Activated CD4-positive, alpha-beta T cell treated with anti-CD3 and anti-CD28 coated beads for 1 hour (primary cell): ENCODE data around the gene SUMO1.
"Not testable (repeated sequence)": the region's sequence is repeated elsewhere in the genome, so short reads cannot be mapped to it uniquely, and the experiment has no call there.

ENCODE experiments used
- DNase-seq: peaks from one replicate; pipeline ENCODE4 v3.0.0-alpha.2; 2020

SUMO1 gene

DNA sequence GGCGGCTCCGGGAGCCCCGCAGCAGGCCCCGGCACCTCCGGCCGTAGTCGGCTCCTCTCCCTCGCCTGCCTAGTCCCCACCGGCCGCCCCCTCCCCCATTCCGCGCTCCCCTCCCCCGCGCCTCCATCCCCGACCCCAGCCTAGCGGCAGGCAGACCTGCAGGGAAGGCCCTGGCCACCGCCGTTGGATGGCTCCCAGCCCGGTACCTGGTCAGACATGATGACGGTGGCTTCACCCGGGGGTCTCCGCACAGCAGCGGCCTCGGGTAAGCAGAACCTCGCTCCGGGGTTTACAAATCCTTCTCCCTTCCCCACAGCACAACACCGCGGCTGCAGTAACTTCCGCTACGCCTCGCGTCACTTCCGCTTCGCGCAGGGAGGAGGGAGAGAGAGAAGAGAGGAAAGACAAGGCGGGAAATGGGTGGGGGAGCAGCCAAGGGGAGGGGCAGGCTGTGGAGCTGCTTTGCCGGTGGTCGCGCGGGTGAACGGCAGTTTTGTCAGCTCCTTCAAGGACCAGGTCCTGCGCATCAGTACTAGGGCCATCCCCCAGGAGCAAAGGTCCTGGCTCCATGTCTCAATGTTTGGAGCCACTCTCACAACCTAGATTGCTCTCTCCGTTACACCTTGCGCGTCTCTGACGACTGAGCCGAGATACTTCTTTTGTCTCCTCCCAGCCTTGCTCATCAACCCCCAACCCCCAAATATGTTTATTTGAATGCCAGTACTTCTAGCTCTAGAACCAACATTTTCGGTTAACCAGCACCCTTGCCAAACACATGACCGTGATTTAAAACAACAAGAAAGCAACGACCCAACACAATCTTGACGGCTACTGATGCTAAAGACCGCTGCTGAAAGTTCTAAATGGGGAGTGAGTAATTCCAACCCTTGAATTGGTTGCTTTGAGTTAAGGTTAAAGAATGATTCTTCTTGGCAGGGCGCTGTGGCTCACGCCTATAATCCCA lies at the start of gene SUMO1:
SUMO1 (minus strand) TSS at position 364 of the 964 bp plus-strand sequence; CDS start at position 218, 146 bp downstream.
- peak; percentile 86 for DNase-seq

DNA sequence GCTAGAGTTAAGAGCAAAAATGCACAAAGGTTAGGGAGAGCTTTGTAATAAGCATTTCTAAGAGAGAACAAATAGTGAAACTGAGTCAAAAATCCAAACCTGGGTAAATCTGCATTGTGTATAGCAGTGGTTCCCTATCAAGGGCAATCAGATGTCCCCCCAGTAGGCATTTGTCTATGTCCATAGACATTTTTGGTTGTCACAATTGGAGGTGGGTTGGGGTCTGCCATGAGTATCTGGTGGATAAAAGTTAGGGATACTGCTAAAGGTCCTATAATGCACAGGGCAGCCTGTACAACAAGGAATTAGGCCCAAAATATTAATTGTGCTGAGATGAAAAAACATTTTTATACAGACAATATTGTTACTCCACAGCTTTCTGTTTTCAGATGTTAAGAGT lies 48.2 kb upstream of the SUMO1 start:
- DNase-seq: no peak

DNA sequence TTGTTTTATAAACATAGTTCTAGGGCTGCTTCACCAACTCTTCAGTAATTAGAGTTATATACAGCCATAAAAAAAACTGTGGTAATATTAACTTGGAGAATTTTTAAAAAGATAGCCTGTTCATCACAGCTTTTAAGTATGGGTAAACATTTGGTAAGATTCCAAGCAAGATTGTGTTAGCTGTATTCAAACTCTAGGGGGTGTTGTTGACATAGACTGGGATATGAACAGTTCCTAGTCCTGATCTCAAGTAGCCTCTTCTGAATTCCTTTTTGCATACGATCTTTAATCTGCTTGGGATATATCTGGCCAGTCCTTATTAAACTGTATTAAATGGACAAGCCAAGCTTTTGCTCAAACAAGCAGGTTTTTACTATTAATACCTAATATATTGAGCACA lies 40.5 kb upstream of the SUMO1 start:
- no peak for DNase-seq

DNA sequence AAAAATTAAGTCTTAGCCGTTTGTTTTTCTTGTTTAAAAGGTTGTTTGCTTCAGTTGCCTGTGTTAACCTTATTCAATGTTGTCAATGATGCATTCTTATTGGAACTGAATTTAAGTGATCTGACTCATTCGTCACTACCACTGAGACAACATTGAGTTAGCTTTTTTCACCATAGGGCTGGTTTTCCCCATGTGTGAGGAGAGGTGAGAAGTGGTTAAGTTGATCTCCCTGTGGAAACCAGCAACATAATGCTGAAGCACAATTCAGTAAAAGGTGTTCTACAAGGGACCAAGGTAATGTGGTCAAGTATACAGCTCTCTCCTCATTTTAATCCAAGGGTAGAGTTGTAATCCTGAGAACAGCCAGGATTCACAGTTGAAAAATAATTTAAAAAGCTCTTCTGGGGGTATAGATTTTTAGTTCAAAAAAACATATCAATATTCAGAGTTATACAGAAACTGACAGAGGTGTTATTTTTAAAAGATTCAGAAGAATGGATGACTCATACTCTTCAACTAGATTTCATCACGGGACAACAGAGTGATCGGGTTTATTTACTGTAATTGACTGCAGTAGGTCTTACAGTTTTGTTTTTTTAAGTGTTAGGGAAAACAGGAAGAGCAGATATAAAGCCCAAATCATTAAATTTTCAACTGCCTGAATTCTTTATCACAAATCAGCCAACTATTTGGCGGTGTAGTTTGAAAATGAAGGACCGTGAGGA lies 39.8 kb upstream of the SUMO1 start:
- no peak for DNase-seq

DNA sequence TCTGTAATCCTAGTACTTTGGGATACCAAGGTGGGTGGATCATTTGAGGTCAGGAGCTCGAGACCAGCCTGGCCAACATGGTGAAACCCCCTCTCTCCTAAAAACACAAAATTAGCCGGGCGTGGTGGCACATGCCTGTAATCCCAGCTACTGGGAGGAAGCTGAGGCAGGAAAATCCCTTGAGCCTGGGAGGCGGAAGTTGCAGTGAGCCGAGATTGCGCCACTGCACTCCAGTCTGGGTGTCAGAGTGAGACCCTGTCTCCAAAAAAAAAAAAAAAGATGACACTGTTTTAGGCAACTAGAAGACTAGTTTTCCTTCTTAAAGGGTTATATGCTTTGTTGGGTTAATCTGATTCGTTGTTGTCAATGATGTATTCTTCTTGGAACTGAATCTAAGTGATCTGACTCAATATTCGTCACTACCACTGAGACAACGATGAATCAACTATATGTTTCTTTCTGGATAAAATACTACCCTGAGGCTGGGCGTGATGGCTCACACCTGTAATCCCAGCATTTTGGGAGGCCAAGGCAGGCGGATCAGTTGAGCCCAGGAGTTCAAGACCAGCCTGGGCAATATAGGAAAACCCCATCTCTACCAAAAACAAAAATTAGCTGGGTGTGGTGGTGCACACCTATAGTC lies 37.8 kb upstream of the SUMO1 start:
- DNase-seq: not testable (repeated sequence)

DNA sequence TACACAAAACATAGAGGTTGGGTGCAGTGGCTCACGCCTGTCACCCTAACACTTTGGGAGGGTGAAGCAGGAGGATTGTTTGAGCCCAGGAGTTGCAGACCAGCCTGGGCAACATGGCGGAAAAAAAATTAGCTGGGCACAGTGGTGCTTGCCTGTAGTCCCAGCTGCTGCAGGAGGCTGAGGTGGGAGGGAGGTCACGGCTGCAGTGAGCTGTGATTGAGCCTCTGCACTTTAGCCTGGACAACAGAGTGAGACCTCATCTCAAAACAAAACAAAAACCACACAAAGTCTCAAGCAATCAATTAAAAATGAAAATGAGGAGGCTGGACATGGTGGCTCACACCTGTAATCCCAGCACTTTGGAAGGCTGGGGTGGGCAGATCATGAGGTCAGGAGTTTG lies 32.1 kb upstream of the SUMO1 start:
- DNase-seq: no peak

DNA sequence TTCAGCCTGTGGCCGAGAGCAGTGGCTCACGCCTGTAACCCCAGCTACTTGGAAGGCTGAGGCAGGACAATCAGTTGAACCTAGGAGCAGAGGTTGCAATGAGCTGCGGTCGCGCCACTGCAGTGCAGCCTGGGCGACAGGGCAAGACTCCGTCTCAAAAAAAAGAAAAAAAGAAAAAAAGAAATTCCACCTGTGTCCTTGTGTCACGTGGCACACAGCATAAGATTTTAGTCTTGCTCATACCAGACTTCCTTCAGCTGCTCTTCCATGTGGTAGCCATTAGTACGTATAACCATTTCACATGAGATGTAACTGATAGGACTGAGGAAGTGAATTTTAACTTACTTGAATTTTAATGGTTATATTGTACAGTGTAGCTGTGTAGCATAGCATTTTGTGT lies 31.2 kb upstream of the SUMO1 start:
- no peak for DNase-seq

DNA sequence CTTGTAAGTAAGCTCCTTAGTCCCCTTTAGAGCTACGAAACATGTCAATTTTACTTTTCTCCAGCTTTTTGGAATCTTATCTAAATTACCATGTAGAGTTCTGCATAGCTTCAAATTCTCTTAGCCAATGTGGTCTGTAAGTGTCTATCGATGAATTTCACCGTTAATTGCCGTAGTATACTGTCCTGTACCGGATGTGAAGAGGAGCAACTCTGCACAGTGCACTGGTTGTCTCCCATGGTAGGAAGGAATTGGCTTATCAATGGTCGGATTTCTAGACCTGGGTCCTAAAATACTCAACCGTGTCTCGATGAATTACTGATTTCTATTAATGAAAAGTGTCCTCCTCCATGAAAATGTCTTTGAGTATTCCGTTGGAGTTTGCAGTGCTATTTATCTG lies 29.1 kb upstream of the SUMO1 start:
- no peak for DNase-seq

DNA sequence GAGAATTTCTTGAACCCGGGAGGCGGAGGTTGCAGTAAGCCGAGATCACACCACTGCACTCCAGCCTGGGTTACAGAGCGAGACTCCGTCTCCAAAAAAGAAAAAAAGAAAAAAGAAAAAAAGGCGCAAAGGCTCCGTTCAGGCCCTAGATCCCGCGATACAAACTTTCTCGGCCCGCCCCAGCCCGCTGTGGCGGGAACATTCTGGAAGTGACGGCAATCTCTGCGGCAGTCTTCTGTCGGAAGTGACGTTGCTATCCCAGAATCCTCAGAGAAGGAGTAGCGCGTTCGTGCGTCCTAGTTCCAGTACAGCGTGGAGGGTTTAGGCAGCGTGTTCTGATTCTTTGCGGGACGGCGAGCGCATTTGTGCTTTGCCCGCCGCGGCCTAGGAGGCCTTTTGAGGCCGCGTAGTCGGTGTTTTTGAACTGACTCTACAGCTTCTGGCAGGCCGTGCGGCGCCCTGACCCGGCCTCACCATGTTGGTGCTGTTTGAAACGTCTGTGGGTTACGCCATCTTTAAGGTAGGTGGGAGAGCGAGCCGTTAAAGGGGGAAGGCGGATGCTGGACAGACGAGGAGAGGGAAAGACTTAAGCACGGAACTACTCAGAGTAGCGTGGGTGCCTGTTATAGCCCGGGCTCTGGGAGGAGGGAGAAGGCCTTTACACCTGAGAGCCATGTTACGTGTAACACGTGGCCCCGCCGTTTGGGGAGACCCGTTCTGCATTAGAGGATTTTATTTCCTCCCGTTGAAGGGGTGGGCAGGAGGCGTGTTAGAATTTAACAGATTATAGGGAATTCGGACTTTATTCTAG lies 27.3 kb upstream of the SUMO1 start, which contains the start of gene NOP58:
NOP58 (plus strand) TSS at position 297 of the 811 bp plus-strand sequence; CDS start at position 476, 179 bp downstream.
- peak; percentile 82 for DNase-seq

DNA sequence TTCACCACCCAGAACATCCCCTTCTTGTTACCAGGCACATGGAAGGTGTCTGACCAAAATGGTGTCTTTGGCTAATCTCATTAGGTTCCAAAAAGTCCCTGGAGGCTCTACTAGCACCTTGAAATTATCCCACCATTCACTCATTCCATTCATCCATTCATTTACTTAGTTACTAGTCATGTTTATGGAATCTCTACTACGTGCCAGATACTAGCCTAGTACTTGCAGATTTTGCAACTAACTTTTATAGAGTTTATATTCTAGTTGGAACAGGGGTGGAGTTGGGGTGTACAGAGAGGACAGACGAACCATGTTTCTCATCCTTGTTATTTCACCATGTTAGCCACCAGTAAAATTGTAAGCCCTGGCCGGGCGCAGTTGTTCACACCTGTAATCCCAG lies 23.1 kb upstream of the SUMO1 start:
- no peak for DNase-seq

DNA sequence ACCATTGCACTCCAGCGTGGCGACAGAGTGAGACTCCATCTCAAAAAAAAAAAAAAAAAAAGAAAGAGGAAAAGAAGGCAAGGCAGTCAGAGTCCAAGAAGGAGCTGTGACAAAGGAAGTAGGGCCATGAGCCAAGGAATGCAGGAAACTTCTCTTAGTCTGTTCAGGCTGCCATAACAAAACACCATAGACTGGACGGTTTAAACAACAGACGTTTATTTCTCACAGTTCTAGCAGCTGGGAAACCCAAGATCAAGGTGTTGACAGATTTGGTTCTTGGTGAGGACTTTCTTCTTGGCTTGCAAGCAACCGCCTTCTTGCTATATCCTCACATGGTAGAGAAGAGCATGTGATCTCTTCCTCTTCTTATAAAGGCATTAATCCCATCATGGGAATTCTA lies 13.1 kb upstream of the SUMO1 start:
- no peak for DNase-seq

DNA sequence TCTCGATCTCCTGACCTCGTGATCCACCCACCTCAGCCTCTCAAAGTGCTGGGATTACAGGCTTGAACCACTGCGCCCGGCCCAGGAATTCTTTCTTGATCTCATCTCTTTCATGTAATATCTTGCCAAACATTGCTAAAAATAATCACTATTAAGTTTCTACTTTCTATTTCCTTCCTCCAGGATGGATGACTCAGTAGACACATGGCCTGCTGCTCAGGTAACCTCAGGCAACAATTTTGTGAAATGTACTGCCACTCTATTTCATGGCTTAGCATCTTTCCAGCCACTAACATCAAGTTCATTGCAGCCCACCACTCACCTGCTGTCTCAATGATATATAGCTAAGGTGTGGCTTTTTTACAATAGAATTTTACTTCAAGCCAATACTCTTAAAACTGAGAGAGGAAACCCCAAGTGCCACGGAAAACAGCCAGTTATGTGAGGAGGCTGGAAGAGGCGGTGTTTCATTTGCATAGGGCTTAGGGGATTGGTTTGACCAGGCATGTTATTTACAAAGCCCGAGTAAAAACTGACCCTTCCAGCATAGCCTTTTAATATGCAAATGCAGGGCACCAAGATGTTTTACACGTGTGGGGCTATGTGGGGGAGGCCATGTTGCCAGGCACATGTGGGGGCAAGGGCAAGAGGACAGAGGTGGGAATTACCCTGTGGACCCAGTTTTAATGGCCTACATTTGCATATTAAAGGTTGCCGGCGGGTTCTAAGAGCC lies 11.3 kb upstream of the SUMO1 start:
- no peak for DNase-seq

DNA sequence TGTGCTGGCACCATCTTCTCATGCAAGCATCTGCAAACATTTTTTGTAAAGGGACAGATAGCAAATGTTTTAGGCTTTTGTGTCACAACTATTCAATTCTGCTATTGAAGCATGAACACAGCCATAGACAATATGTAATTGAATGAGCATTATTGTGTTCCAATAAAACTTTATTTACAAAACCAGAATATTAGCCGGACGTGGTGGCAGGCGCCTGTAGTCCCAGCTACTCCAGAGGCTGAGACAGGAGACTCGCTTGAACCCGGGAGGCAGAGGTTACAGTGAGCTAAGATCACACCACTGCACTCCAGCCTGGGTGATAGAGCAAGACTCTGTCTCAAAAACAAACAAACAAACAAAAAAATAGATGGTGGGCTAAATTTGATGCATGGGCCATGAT lies 9.3 kb upstream of the SUMO1 start:
- not testable (repeated sequence) for DNase-seq

DNA sequence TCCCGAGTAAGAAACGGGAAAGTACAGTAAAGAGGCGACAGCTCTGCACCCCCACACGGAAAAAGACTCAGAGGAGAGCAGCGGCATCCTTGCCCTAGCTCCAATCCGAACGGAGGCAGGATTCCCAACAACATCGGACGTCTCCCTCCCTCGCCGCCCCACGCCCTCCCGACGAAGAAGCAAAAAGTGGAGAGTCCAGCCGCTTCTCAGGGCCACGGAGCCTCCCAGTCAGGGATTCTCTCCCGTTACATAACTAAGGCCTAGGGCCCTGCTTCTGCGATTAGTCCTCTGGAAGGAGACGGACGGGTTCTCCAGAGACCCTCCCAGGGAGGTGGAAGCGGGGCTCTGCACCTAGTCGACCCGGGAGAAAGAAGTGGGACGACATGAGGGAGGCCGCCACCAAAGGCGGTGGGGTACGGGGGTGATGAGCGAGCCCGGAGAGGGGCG lies 587 bp downstream of the SUMO1 start:
- DNase-seq: no peak

DNA sequence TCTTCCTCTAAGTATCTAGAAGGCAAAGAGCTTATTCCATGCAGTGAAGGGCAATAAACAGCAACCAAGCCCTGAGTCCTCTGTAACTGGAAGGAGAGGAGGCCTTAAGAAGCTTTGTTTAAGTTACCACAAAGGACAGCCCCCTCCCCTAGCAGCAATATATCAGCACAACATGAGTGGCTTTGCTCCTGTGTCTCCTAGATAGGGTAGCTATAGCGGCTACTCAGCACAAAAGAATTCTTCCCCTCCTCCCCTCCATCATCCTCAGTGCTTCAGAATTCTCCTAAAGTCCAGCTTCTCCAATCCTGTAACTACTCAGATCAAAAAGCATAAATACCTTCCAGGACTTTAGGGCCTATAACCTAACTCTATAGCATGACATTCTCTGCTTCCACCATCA lies 16.5 kb downstream of the SUMO1 start:
- DNase-seq: no peak

DNA sequence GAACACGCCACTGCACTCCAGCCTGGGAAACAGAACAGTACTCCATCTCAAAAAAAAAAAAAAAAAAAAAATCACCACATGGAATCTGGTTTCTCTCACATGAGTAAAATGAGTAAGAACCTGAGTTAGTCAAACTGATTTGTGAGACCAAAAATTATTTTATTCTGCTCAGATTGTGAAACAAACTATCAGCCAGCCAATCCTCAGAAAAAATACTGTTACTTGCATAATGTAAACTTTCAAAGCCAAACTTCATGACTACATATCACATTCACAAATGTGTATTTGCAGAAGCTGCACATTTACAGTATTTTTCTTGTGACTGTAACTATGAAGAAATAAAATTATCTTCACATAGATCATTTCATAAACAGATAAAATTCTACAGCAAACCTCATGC lies 23.2 kb downstream of the SUMO1 start:
- no peak for DNase-seq

DNA sequence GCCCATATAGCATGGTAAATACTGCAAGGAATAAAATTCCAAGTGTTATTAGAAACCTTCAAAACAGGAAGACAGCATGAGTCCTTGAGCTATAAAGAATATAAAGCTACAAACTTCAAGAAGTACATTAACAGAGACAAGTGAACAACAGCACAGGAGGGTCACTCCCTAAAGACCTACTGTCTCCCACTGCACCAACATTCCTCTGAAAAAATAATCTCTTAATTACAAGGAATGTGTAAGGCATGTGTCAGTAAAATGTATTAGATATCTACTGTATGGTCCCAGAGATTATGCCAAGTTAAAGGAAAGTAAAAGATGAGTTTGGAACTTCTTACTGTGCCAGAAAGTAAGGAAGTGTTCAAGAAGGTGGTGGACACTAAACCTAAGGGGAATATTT lies 29.9 kb downstream of the SUMO1 start:
- no peak for DNase-seq

DNA sequence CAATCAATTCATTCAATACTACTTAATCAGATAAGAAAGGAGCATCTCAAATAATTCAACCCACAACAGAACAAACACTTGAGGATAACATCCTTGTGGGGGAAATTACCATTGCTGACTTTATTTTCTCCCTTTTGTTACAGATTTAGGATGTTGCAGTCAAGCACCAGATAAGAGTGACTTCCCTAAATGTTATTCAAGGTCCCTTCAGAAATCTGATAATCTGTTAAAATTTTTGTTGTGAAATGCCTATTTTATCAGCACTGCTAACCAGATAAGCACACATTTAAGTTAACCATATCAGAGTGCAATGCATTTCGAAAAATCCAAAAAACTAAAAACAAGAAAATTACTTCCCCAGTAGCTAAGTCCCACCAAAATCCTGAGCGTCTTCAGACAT lies 33.5 kb downstream of the SUMO1 start:
- no peak for DNase-seq

DNA sequence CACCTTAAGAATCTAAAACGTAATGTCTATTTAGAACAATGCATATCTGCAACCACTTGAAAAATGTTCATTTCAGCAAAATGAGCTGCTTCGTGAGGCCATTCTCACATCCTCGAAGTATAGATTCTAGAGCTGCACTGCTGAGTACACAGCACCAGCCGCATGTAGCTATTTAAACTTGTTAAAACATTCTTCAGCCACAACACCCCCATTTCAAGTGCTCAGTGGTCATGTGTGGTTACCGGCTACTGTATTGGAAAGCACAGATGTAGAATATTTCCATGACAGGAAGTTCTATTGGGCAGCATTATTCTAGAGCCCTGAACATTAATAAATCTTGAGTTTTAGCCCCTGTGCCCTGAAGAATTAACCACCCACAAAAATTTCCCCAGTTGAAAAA lies 35.0 kb downstream of the SUMO1 start:
- DNase-seq: no peak

DNA sequence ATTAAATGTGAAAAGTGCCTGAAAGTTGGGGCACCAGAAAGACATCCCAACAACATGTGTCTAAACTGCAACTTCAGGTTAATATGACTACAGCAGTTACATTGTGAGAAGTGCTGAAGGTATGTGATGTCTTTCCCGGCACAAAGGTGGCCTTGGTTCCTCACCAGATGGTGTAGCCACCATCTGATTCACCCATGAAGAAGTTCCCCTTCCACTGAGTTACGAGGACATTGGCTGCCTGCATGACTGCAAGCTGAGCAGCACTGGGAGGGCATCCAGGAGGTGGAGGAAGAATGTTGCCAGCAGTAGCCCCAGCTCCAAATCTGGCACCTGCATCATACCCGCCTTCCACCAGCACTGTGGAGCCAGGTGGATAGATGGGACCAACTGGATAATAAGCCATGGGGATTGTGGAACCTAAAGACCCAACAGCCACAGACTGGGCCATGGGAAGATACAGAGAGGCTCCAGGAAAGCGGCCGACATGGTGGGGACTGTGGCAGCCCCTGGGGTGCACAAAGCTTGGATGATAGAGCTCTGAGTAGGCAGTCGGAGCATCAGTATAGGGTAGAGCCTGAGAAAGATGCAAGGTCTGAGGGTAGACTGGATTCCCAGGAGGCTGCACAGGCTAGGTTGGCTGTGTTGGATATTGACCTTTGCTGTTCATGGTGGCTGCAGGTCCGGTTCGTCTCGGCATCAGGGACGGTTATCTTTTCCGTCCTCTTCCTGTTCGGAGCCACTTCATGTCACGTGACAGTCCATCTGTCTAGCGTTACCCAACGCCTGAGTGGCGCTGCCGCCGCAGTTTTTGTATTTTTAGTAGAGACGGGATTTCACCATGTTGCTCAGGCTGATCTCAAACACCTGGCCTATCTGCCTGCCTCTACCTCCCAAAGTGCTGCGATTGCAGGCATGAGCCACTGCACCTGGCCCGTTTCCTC lies 36.9 kb downstream of the SUMO1 start:
- DNase-seq: no peak

DNA sequence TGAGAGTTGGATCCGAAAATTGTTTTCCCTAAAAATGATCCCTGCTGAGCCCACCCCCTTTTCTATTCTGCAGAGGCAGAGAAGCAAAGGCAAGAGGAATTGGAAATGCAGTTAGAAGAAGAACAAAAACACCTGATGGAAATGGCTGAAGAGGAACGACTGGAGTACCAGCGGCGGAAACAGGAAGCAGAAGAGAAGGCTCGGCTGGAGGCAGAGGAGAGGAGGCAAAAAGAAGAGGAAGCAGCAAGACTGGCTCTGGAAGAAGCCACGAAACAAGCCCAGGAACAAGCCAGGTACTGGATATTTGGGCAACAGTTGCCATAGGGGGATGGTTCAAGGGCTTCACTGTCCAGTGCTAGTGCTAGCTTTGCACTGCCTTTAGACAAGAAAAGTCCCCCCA lies 41.7 kb downstream of the SUMO1 start:
- no peak for DNase-seq
